HG02852 (cell line): ENCODE measurements around the gene NR2C2AP.
"Not testable (repeated sequence)": the region's sequence is repeated elsewhere in the genome, so short reads cannot be mapped to it uniquely, and the experiment has no call there.

Experiments used
- ATAC-seq: cut with Tn5 transposase; IDR thresholded peaks from one replicate; pipeline ENCODE4 v1.9.1; 2021; ENCODE audit warnings: mild to moderate bottlenecking, moderate library complexity; ENCODE audit not compliant: unreplicated experiment

Gene NR2C2AP

DNA sequence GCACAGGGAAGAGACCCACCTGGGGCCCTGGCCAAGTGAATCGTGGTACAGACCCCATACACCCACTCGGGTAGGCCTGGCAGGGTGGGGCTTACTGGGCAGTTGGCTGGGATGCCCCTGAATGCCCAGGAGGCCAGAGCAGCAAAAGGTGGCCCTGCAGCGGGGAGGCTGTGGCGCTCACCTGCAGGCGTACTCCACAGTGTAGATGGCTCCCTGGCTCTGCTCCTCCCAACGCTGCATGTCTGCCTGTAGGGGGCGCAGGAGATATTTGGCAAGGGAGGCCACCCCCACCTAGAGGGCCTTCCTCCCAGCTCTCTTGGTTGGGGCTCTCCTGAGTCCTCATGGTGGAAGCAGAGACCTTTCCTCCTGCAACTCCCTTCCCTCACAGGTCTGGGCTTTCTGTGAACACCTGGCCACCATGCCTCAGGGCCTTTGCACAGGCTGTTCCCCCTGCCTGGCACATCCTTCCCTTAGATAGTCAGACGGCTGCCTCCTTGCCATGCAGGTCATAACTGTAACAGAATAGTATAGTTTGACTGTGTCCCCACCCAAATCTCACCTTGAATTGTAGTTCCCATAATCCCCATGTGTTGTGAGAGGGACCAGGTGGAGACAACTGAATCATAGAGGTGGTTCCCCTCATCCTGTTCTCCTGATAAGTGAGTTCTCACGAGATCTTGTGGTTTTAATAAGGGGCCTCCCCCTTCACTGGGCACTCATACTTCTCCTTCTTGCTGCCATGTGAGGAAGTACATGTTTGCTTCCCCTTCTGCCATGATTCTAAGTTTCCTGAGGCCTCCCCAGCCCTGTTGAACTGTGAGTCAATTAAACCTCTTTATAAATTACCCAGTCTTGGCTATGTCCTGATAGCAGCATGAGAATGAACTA, 17.1 kb downstream of the NR2C2AP start:
- no peak for ATAC-seq

GRCh38 chr19:19181488-19181998, 21.7 kb downstream of the NR2C2AP start:
- ATAC-seq, result no peak

DNA sequence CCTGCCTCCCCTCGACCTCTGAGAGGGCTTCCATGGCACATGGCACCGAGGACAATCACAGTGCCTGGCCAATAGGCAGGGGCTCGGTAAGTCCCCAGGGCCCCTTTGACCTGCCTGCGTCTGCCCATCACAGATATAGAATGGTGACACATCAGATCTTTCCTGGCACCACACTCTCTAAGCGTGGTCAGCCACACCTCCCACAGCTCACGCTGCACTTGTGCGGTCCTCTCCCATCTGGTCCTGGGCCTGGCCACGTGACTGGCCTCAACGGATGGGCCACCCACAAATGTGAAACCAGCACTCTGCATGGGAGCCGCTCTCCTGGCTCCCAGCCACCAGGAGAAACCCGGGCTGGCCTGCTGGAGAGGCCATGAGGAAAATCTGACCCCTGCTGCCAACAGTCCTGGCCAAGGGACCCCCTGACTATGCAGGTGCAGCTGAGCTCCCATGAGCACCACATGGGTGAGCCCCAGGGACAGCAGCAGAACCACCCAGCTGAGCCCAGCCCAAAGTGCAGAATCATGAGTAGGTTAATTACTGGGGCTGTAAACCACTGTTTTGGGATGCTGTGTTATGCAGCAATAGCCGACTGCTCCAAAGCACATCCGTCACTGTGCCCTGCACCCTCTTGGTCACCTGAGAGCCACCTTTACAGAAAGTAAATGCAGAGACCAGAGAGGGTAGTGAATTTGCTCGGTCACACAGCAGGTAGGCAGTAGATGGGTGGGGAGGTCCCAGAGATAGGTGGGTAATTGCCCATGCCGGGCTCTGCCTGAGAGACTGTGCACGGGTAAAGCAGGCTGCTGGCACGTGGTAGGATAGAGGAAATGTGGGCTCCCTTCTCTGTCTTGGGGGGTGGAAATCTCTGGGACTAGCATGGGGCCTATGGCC, 23.4 kb downstream of the NR2C2AP start:
- ATAC-seq, result no peak

- no peak for ATAC-seq
These were observed 26.3 kb downstream of the NR2C2AP start for GRCh38 chr19:19176950-19177349.

DNA sequence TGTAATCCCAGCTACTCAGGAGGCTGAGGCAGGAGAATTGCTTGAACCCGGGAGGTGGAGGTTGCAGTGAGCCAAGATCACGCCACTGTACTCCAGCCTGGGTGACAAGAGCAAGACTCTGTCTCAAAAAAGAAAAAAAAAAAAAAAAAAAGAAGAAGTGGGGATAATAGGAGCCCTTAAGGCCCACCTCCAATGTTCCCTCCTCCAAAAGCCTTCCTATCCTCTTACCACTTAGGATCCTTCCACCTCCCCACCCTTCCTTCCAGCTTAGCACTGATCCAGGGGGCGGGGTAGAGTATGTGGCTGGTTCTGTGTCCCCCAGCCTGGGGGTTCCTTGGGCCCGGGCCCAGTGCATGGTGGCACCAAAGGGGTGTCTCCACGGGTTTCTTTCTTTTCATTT, 30.0 kb downstream of the NR2C2AP start:
- not testable (repeated sequence) for ATAC-seq

- ATAC-seq, result no peak
These were observed 31.2 kb downstream of the NR2C2AP start for GRCh38 chr19:19171821-19172532.

- ATAC-seq, result no peak
These were observed 32.1 kb downstream of the NR2C2AP start for GRCh38 chr19:19170873-19171672.

DNA sequence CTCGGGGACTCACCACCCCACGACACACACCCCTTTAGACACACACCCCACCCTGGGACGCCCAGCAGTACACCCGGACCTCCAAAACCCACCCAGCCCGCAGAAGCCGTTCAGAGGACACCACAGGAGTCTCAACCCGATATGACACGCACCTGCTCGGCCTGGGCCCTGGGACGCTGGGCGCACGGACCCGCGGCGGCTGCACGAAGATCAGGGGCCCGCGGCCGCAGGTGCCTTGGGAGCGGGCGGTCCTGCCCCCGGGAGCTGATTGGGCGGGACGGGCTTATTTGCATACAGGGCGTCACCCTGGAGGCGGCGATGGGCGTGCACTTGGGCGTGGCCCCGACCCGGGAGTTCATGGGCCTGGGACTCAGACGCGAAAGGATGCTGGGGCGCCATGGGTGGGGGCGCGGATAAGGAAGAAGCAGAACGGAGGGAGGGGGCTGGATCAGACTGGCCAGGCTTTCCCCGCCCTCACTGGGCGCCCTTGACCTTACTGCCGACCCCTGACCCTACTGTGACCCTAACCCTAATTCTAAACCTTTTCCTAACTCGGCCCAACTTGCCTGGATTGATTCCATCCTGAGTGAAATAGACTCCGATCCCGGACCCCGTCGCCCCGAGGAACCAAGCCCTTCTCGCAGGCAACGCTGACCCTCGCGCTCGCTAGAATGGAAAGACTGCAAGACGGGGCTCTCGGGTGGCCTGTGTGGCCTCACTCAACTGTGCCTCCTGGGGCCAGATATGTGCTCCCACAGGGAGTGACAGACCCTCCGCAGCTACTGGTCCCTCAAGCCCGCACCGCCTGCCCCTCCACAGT, 33.0 kb downstream of the NR2C2AP start, which contains the start of gene MEF2B:
Gene MEF2B, minus strand, starts transcription at position 211 of the 820 bp plus-strand sequence. CDS start 19,528 bp downstream, outside the sequence.
- peak; percentile 68 for ATAC-seq

DNA sequence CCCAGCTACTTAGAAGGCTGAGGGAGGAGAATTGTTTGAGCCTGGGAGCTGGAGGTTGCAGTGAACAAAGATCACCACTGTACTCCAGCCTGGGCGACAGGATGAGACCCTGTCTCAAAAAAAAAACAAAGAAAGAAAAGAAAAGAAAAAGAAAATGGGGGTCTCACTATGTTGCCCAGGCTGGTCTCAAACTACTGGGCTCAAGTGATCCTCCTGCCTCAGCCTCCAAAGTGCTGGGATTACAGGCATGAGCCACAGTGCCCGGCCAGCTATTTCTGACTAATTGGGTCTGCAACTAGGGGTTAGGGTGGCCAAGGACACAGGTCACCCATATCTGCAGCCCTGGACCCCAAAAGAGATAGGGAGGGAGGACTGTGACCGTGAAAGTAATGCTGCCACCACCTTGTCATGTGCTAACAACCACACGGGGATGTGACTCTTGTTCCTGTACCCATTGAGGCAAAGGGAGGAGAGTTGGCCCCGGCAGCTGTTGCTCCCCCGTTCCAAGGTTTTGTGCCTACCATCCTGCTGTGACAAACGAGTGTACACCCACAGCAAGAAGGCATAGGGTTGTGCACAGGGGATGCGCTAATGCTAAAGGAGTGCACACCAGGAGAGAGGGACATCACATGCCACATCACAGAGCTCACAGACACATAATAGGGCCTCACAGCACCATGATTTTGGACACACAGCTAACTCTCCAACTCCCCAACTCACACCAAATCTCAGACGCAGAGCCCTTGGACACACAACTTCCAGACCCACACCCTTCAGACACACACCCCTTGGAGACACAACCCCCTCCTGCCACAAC, 33.8 kb downstream of the NR2C2AP start:
- peak; percentile 8 for ATAC-seq

DNA sequence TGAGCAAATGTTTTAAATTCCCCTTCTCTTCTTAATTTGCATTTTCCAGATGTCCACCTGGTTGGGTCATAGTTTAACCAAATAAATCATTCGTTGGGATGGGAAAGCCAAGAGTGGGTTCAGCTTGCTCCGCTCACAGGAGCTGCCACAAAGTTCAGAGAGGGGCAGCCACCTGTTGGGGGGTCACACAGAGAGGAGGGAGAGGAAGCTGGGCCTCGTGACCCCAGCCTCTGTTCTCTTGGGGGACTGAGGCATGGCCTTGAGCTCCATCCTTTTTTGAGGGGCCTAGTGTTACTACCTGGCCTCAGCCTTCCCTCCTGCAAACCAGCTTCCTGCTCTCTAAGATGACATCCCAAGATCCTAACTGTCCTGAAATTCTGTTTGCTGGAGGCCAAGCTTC, 35.6 kb downstream of the NR2C2AP start:
- ATAC-seq, result no peak

DNA sequence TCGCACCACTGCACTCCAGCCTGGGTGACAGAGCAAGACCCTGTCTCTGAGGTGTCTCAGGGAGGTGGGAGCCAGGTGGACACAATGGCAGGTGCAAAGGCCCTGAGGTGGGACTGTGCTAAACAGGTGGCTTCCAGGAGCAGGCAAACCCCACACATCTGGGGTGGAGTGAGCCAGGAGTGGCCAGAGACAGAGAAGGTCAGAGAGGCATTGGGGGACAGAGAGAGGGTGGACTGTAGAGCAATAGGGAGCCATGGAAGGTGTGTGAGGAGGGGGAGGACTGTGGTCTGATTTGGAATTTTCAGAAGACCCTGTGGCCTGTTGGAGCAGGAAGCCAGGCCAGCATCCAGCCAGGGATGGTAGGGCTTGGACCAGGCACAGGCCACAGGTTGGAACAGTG, 37.8 kb downstream of the NR2C2AP start:
- no peak for ATAC-seq

DNA sequence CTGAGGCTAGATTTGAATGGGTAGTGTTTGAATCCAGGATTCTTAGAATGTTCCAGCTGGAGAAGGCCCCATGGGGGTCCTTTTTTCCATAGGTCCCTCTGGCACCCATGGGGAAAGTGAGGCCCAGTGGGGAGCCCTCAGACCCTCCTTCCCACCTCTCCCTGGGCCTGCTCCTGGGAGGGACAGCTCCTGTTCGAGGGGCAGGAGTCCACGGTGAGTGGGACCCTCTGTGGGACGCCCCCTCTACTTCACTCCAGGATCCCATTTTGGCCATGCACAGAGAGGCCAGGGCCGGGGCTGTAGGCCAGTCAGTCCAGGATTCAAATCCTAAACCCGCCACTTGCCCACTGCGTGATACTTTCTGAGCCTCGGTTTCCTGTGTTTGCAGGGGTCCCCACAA, 40.7 kb downstream of the NR2C2AP start:
- ATAC-seq, result no peak

GRCh38 chr19:19160461-19161035, 42.7 kb downstream of the NR2C2AP start:
- no peak for ATAC-seq

DNA sequence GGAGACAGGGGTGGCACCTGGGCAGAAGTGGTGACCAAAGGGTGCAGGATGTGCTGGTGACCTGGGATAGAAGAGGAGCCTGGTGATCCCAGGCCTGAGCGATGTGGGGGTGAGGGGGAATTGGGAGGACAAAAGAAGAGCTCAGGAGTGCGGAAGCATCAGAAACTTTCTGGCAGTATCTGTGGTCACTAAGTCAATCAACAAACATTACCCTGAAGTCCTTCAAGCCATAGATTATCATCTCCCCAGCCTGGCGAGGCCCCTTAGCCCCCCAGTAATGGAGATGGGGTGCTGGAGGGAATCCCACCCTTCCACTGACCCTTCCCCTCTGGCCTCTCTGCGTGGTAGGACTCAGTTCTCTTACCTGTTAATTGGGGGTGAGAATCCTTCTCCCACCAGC, 43.7 kb downstream of the NR2C2AP start:
- ATAC-seq, result no peak

DNA sequence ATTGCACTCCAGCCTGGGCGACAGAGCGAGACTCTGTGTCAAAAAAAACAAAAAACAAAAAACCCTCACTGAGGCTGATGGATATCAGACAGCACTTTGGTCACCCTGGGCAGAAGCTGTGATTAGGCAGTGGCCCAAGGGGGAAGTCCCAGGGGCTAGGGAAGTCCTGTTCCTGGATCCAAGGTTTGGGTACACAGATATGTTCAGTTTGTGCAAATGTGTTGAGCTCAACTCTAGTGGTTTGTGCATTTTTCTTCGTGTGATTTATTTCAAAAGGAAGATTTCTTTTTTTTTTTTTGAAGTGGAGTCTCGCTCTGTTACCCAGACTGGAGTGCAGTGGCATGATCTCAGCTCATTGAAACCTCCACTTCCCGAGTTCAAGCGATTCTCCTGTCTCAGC, 45.4 kb downstream of the NR2C2AP start:
- ATAC-seq, result no peak

- ATAC-seq, result peak; percentile 63
These were observed 47.6 kb downstream of the NR2C2AP start for GRCh38 chr19:19155495-19156219.

DNA sequence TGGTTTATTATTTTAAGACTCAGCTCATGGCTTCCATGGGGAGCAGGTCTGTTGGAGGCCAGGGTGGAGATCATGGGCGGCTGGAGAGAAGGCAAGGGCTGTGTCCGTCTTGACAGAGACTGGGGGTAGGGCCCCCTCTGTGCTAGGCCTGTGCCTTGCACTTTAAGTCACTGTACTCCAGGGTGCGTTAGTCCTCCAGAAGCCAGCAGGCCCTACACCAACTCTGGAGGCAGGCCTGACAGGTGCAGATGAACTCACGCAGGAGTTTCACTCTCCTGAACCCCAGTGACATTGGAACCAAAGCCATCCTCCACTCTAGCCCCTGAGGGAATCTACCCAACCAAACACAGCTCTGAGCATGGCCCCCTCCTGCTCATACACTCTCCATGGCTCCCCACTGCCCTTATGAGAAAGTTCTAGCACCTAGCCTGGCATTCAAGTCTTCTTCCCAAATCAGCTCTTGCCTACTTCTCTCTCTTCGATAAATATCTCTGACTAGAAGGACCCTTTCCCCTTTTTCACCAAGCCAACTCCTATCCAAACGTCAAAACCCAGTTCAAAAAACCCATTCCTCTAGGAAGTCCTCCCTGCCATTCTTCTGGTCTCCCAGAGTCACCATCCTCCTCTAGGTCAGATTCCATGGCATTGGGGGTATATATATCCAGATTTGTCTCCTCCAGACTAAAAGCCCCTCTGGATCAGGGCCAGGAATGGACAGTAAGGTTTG, 48.3 kb downstream of the NR2C2AP start:
- no peak for ATAC-seq
